ENCODE measurements around the gene RASAL3.

GRCh38 chr19:15457701-15458484 lies 6.5 kb downstream of the RASAL3 start:
- TF ChIP-seq, protein P1, sequence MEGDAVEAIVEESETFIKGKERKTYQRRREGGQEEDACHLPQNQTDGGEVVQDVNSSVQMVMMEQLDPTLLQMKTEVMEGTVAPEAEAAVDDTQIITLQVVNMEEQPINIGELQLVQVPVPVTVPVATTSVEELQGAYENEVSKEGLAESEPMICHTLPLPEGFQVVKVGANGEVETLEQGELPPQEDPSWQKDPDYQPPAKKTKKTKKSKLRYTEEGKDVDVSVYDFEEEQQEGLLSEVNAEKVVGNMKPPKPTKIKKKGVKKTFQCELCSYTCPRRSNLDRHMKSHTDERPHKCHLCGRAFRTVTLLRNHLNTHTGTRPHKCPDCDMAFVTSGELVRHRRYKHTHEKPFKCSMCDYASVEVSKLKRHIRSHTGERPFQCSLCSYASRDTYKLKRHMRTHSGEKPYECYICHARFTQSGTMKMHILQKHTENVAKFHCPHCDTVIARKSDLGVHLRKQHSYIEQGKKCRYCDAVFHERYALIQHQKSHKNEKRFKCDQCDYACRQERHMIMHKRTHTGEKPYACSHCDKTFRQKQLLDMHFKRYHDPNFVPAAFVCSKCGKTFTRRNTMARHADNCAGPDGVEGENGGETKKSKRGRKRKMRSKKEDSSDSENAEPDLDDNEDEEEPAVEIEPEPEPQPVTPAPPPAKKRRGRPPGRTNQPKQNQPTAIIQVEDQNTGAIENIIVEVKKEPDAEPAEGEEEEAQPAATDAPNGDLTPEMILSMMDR (conservative IDR thresholded peaks at IDR 0.05 in 1 of 2, IDR thresholded peaks at IDR 0.05 in 1 of 2; ENCODE audit: low read depth in 1 of 2, low read length in 2 of 2), result no peak
- peak; percentile 65 for TF ChIP-seq EZH2 (IDR thresholded peaks at IDR 0.05; ENCODE audit: low read length, missing control alignments)

Data from fibroblast of lung (primary cell).